Head of caudate nucleus (tissue), 42 donors: ENCODE measurements around the gene PPP1R2B.
"Not testable (repeated sequence)": the region's sequence is repeated elsewhere in the genome, so short reads cannot be mapped to it uniquely, and the experiment has no call there.

Source experiments
- DNase-seq, 42 donors: peaks; one replicate each; pipeline versions ENCODE4 v3.0.0 to v3.0.0-alpha.2; 2020 to 2021; ENCODE audit warnings: mixed read lengths in 7 of 42
- intact Hi-C: fragments of 100-400 bp; cut with DNase I; formaldehyde crosslinking; loops from one replicate; pipeline ENCODE4 v1.15.0; 2022

PPP1R2B gene

DNA sequence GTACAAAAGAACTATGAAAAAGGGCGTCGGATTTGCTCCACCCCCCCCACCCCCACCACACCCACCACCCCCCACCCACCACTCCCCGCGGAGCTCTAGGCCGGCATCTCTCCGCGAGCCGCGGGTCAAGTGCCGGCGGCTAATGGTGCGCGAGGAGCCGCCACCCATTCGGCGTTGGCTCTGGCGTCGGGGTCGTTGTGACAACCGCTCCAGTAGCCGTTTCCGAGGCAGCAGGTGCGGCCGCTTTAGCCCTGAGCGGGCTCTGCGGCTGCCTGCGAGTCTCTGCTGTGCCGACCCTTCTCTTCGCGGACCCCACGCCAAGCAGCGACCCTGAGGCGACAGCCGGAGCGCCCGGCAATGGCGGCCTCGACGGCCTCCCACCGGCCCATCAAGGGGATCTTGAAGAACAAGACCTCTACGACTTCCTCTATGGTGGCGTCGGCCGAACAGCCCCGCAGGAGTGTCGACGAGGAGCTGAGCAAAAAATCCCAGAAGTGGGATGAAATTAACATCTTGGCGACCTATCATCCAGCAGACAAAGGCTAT, at the start of gene PPP1R2B:
TSS of gene PPP1R2B (plus strand) at position 90 of the 546 bp plus-strand sequence. CDS start at position 358, 268 bp downstream.
- intact Hi-C loops, result no loop called here
- no peak for DNase-seq

GRCh38 chr5:156800929-156801328, 49.2 kb upstream of the PPP1R2B start:
- peak in 21 of 42 donors; percentile 5 to 69 (median 16) for DNase-seq
- intact Hi-C loops, result no loop called here

GRCh38 chr5:156802501-156802900, 47.6 kb upstream of the PPP1R2B start:
- no peak for DNase-seq
- intact Hi-C loops, result no loop called here

GRCh38 chr5:156803404-156803803, 46.7 kb upstream of the PPP1R2B start:
- intact Hi-C loops, result no loop called here

DNA sequence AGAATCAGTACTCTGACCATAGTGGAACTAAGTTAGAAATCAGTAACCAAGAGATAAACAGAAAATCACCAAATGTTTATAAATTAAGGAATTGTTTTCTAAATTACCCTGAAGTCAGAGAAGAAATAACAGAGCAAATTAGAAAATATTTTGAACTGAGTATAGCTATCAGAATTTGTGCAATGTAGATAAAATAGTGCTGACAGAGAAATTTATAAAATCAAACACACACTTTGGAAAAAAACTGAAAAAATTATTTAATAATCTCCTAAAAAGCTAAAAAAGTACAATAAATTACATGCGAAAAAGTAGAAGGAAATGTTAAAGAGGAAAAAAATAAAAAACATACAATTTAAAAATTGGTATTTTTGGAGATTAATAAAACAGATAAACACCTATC, 37.1 kb upstream of the PPP1R2B start:
- intact Hi-C loops, result no loop called here
- DNase-seq, result no peak

More at GRCh38 chr5:156803404-156803803, 46.7 kb upstream of the PPP1R2B start:
- DNase-seq, result no peak

DNA sequence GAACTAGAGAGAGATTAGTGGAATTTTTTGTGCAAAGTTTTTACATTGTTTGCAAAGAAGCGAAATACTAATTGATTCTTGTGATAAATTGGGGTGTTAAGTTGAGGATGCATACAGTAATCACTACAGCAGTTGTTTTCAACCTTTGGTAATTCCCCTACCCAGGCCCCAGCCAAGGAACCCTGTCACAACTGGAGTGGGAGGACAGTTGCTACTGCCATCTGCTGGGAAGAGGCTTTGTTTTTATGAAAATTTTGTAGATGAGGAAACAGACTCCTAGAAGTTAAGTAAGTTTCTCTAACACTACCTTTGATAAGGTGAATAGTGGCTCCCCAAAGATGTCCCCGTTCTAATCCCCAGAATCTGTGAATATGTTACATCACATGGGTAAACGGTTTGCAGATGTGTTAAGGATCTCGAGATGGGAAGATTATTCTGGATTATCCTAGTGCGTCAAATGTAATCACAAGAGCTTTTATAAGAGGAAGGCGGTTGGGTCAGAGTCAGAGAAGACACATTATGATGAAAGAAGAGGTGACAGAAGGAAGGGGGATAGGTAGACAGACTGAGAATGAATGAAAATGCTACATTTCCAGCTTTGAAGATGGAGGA, 34.0 kb upstream of the PPP1R2B start:
- intact Hi-C loops, result no loop called here
- peak in 24 of 42 donors; percentile 8 to 68 (median 24) for DNase-seq

DNA sequence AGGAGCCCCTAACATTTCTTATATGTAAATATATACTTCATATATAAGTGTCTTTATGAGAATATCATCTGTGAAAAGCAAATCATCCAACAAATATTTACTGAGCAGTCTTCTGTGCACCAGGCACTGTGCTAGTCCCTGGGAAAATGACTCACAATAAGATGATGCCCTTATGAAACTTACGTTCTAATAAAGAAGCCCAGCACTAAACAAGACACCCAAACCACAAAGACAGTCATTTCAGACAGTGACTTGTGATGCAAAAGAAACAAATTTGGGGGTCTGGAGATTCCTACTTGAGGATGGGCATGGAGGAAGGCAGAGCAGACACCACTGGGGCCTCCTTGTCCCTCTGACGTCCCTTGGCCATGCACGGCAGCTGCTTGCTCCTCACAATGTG, 30.6 kb upstream of the PPP1R2B start:
- no peak for DNase-seq
- intact Hi-C loops, result no loop called here

GRCh38 chr5:156819967-156820581, 30.0 kb upstream of the PPP1R2B start:
- intact Hi-C loops, result loop anchor here (10.0 kb wide), 1 partner anchor 1205 kb away; no protein-coding TSS in a partner anchor
- DNase-seq, result no peak

GRCh38 chr5:156824241-156824640, 25.9 kb upstream of the PPP1R2B start:
- intact Hi-C loops, result loop anchor here (10.0 kb wide), 1 partner anchor 1209 kb away; no protein-coding TSS in a partner anchor
- DNase-seq, result no peak

GRCh38 chr5:156824800-156825199, 25.3 kb upstream of the PPP1R2B start:
- DNase-seq, result peak in 16 of 42 donors; percentile 5 to 73 (median 34)
- intact Hi-C loops, result loop anchor here (10.0 kb wide), 1 partner anchor 1210 kb away; no protein-coding TSS in a partner anchor

- intact Hi-C loops, result loop anchor here (10.0 kb wide), 1 partner anchor 1211 kb away; no protein-coding TSS in a partner anchor
- DNase-seq, result no peak
Measured at GRCh38 chr5:156825688-156826087, 24.4 kb upstream of the PPP1R2B start.

DNA sequence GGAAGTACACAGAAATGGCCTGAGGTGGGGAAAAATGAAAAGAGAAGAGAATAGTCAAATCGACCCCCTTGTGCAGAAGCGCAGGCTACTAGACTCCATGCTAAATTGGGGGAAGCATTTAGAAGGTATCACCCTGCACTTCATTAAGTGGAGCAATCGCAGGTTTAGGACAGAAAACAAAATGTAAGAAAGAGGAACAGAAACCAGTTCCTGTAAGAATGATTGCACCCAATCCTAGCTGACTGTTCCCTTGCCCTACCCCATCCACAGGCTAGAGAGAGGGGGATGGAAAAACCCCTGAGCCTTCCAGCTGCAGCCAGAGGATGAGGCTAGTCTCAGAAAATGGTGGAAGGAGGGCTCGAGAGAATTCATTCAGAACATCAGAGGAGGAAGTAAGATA, 23.9 kb upstream of the PPP1R2B start:
- DNase-seq, result no peak
- intact Hi-C loops, result loop anchor here (10.0 kb wide), 1 partner anchor 1211 kb away; no protein-coding TSS in a partner anchor

GRCh38 chr5:156834916-156835315, 15.2 kb upstream of the PPP1R2B start:
- intact Hi-C loops, result no loop called here
- no peak for DNase-seq

- intact Hi-C loops, result no loop called here
- DNase-seq, result no peak
Measured at GRCh38 chr5:156835905-156836304, 14.2 kb upstream of the PPP1R2B start.

DNA sequence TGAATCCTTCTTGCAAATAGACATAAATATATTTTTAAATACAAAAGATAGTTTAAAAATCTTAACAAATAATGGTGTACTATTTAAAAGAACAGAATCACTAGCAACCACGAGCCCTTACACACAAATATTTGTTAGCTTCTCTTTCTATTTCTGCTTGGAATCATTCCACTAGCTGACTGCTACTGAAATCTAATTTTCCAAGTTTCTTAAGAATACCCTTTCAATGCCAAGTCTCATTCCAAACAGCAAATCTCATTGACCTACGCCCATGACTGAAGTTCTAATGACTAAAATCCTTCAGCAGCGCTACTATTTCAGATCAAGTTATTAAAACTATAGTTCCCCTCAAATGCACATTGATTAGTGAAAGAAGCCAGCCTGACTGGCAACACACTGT, 13.2 kb upstream of the PPP1R2B start:
- no peak for DNase-seq
- intact Hi-C loops, result no loop called here

DNA sequence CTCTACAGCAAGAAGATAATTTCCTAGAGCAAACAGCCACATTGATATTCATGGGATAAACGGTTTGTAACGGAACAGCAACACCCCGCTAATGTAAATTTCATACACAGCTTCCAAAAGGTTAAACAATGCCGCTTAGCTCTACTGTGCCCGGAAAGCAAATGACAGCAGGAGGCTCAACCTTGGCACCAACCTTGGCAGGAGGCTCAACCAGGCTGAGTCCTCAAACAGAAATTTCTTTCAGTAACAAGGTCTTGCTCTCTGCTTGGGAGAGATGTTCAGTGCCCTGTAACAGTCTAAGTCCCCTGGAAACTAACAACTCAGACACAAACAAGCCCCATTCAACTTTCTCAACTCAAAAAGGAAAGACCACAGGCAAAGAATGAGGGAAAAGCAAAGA, 11.1 kb upstream of the PPP1R2B start:
- intact Hi-C loops, result no loop called here
- DNase-seq, result peak in 17 of 42 donors; percentile 15 to 69 (median 31)

DNA sequence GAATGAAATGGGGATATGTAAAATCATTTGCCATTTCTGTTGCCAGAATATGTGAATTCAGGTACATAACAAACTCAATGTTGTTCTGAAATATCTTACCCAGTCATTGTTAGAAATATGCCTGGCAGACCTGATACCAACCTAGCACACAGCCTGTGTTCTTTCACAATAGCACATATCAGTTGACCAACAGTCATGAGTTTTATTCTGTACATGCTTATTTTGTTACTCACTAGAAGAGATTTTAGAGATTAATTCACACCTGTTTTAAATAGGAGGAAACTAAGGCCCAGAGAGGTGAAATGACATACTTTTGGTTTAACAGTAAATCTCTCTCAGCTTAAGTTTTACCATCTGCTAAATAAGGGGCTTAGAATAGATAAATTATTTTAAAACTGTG, 8.4 kb upstream of the PPP1R2B start:
- intact Hi-C loops, result no loop called here
- DNase-seq, result no peak

- intact Hi-C loops, result no loop called here
- no peak for DNase-seq
Measured at GRCh38 chr5:156846914-156847313, 3.2 kb upstream of the PPP1R2B start.

GRCh38 chr5:156848447-156848846, 1.6 kb upstream of the PPP1R2B start:
- intact Hi-C loops, DNase-seq: not testable (repeated sequence)

DNA sequence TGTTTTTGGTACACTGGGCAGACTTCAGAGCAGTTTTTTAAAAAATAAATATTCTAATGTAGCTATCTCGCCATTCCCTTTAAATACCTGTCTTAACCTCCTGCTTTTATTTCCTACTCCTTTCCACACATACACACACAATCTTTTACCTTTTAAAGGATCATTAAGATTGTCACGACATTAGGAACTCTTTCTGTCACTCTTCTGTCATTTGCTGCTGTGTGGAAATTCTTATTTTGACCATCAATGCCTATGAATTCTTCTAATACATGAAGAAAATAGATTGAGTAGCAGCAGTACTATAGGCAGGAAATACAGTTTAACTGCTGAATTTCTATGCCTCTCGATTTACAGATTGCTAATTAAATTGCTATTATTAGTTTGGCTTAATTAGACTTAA, 1.8 kb downstream of the PPP1R2B start:
- no peak for DNase-seq
- intact Hi-C loops, result no loop called here
